Measurements from ENCODE around the gene IL1RAPL1.

- TF ChIP-seq SUZ12 (IDR thresholded peaks at IDR 0.05; ENCODE audit: extremely low read depth, insufficient read depth, insufficient read length), result no peak
- no peak for TF ChIP-seq ZNF274 (IDR thresholded peaks at IDR 0.05; ENCODE audit: low read depth, low read length)
These were observed 119.7 kb downstream of the IL1RAPL1 start for GRCh38 chrX:28706964-28707363.

All from NT2/D1 (cell line).